NB4 (cell line): ENCODE data around the gene AANAT.

ENCODE experiments used
- POLR2A ChIP-seq: IDR thresholded peaks from 2 replicates; pipeline ENCODE4 v1.6.1; 2011; ENCODE audit warnings: mild to moderate bottlenecking; ENCODE audit not compliant: insufficient read length; ENCODE audit errors: extremely low read depth
- TF ChIP-seq, protein P1 (sequence below): IDR thresholded peaks from one replicate; pipeline ENCODE4 v1.5.1; 2012; ENCODE audit warnings: low read depth, low read length

DNA sequence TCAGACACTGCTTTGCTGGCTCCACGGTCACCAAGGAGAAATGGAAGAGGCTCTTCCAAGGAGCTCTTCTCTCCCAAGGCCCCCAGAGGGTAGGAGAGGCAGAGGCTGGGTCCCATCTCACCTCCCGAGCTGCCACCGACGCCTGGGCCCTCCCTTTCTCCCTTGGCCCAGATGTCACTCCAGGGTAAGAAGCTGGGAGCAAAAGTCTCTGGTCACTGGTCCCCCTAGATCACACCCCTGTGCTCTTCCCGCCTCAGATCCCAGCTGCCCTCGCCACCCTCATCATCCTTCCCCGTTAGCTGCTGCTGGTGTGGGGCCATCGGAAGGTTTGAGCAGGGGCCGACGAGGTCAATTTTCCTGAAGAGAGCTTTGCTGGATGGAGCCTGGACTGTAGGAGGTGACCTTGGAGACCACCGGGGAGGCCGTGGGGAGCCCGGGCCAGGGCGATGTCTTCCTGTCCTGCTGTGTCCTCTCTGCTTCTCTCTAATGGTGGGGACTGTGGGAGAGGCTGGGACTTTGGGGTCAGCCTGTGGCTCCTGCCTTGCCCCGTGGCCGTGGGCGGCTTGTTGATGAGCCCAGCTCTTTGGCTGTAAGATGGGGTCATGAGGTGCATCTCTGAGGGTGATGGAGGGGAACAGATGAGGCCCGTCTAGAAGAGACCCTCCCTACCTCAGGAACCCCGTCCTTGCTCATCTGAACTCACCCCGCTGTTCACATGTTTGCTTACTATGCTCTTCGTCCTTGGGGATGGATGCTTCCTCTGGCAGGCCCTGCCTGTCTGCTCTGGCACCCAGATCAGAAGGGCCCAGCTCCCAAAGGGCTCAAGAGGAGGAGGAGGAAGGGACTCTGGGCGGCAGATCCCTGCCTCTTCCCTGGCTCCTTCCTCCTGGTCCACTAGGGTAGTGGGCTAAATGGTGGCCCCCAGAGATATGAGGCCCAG lies 45.2 kb downstream of the AANAT start:
- TF ChIP-seq, protein P1, sequence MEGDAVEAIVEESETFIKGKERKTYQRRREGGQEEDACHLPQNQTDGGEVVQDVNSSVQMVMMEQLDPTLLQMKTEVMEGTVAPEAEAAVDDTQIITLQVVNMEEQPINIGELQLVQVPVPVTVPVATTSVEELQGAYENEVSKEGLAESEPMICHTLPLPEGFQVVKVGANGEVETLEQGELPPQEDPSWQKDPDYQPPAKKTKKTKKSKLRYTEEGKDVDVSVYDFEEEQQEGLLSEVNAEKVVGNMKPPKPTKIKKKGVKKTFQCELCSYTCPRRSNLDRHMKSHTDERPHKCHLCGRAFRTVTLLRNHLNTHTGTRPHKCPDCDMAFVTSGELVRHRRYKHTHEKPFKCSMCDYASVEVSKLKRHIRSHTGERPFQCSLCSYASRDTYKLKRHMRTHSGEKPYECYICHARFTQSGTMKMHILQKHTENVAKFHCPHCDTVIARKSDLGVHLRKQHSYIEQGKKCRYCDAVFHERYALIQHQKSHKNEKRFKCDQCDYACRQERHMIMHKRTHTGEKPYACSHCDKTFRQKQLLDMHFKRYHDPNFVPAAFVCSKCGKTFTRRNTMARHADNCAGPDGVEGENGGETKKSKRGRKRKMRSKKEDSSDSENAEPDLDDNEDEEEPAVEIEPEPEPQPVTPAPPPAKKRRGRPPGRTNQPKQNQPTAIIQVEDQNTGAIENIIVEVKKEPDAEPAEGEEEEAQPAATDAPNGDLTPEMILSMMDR = no peak
- no peak for TF ChIP-seq POLR2A
